Breast epithelium (tissue), 4 donors: Measurements from ENCODE around the gene C2orf78. TPM values are rescaled to one million over a fixed set of nuclear protein-coding genes. Genes with fewer than 3 reads are reported as not detected.
"Not testable (repeated sequence)": the region's sequence is repeated elsewhere in the genome, so short reads cannot be mapped to it uniquely, and the experiment has no call there.

ENCODE experiments used
- DNase-seq, 2 donors: peaks; one replicate each; pipeline ENCODE4 v3.0.0-alpha.2; 2019; ENCODE audit warnings: low spot score in 2 of 2
- H3K27ac ChIP-seq, 2 donors: fragments of 200-600 bp; sonication (generic) in 1 of 2; one replicate each; pipeline ENCODE4 v1.5.1; 2016 to 2019; ENCODE audit warnings: mild to moderate bottlenecking in 1 of 2
- H3K27me3 ChIP-seq, 2 donors: fragments of 200-600 bp; sonication (generic) in 1 of 2; one replicate each; pipeline versions ENCODE4 v1.5.1 to v1.6.0; 2017 to 2019; ENCODE audit warnings: control low read depth in 1 of 2, mild to moderate bottlenecking in 1 of 2
- H3K36me3 ChIP-seq: fragments of 200-600 bp; one replicate; pipeline ENCODE4 v1.5.1; 2019
- H3K4me1 ChIP-seq, 2 donors: fragments of 200-600 bp; sonication (generic); one replicate each; pipeline ENCODE4 v1.5.1; 2016 to 2019; ENCODE audit warnings: control low read depth in 1 of 2
- H3K4me3 ChIP-seq, 3 donors: fragments of 200-600 bp; sonication (generic); 1 replicate in 2 of 3; 2 replicates in 1 of 3; pipeline ENCODE4 v1.5.1; 2016 to 2019; ENCODE audit warnings: mild to moderate bottlenecking in 3 of 3, moderate library complexity in 2 of 3
- H3K9me3 ChIP-seq, 2 donors: fragments of 200-600 bp; sonication (generic) in 1 of 2; one replicate each; pipeline ENCODE4 v1.5.1; 2016 to 2019; ENCODE audit warnings: control low read depth in 1 of 2
- CTCF ChIP-seq, 3 donors: fragments of 450-650 bp; IDR thresholded peaks; one replicate each; pipeline ENCODE4 v1.5.1; 2016 to 2017; ENCODE audit warnings: antibody characterized with exemption in 3 of 3, mild to moderate bottlenecking in 3 of 3, moderate library complexity in 3 of 3
- POLR2A ChIP-seq: fragments of 450-650 bp; IDR thresholded peaks from one replicate; pipeline ENCODE4 v1.6.1; 2016; ENCODE audit warnings: antibody characterized with exemption, mild to moderate bottlenecking, moderate library complexity
- POLR2AphosphoS5 ChIP-seq, 3 donors: sonication (generic); formaldehyde crosslinking; IDR thresholded peaks; one replicate each; pipeline ENCODE4 v1.6.1; 2017; ENCODE audit warnings: antibody characterized with exemption in 3 of 3
- intact Hi-C: fragments of 100-400 bp; cut with DNase I; formaldehyde crosslinking; loops from one replicate; pipeline ENCODE4 v1.15.1; 2023; ENCODE audit warnings: low total_unique reads
- total RNA-seq, 3 donors: library from RNA; depleted of rRNA; stranded (reverse); fragments of >200 nt; gene quantifications; one replicate each; pipeline ENCODE4 v1.1.0, GENCODE V29; 2016

C2orf78 gene
- total RNA-seq, 3 donors from 2014 or later, result not detected

GRCh38 chr2:73770725-73771124, 13.3 kb upstream of the C2orf78 start:
- intact Hi-C loops, result no loop called here
- no peaks in the 10 kb centered on the region for H3K9me3 ChIP-seq
- no peak for DNase-seq
- no peaks in the 10 kb centered on the region for H3K4me1 ChIP-seq
- no peak for TF ChIP-seq POLR2A
- no peaks in the 10 kb centered on the region for H3K27me3 ChIP-seq
- no peaks in the 10 kb centered on the region for H3K36me3 ChIP-seq
- H3K27ac ChIP-seq, result no peak overlapping the region
- H3K4me3 ChIP-seq, result no peak overlapping the region

GRCh38 chr2:73772819-73773218, 11.2 kb upstream of the C2orf78 start:
- no peak for DNase-seq
- H3K27ac ChIP-seq, result no peak overlapping the region
- TF ChIP-seq POLR2AphosphoS5 (IDR thresholded peaks at IDR 0.05) (no peak), POLR2A (no peak), CTCF (IDR thresholded peaks at IDR 0.05) (no peak)
- no peaks in the 10 kb centered on the region for H3K9me3 ChIP-seq
- no peaks in the 10 kb centered on the region for H3K27me3 ChIP-seq
- no peaks in the 10 kb centered on the region for H3K36me3 ChIP-seq
- H3K4me1 ChIP-seq, result no peaks in the 10 kb centered on the region
- H3K4me3 ChIP-seq, result no peak overlapping the region
- intact Hi-C loops, result no loop called here

DNA sequence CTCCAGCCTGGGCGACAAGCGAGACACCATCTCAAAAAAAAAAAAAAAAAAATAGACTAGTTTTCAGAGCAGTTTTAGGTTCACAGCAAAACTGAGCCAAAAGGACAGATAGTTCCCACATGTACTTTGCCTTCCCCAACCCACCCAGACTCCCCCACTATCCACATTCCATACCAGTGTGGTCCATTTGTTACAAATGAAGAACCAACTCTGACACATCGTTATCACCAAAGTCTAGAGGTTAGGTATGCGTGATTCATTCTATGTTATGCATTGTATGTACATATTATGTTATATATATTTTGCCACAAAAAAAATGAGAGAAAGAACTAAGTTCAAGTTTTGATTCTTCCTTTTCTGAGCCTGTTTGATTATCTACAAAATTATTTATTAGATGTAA, 7.6 kb upstream of the C2orf78 start:
- Histone ChIP-seq H3K36me3 (no peaks in the 10 kb centered on the region), H3K27me3 (no peaks in the 10 kb centered on the region), H3K4me3 (no peak overlapping the region), H3K4me1 (no peaks in the 10 kb centered on the region), H3K27ac (no peak overlapping the region), H3K9me3 (no peaks in the 10 kb centered on the region)
- intact Hi-C loops, result no loop called here
- TF ChIP-seq POLR2A (no peak), CTCF (IDR thresholded peaks at IDR 0.05) (no peak), POLR2AphosphoS5 (IDR thresholded peaks at IDR 0.05) (no peak)
- no peak for DNase-seq

- no peaks in the 10 kb centered on the region for H3K36me3 ChIP-seq
- intact Hi-C loops, result no loop called here
- H3K4me1 ChIP-seq, result no peaks in the 10 kb centered on the region
- TF ChIP-seq POLR2AphosphoS5 (IDR thresholded peaks at IDR 0.05) (no peak), POLR2A (no peak), CTCF (IDR thresholded peaks at IDR 0.05) (no peak)
- no peak for DNase-seq
- H3K27me3 ChIP-seq, result no peaks in the 10 kb centered on the region
- H3K27ac ChIP-seq, result no peak overlapping the region
- H3K4me3 ChIP-seq, result no peak overlapping the region
- no peaks in the 10 kb centered on the region for H3K9me3 ChIP-seq
Measured at GRCh38 chr2:73776869-73777519, 7.0 kb upstream of the C2orf78 start.

GRCh38 chr2:73778867-73779466, 5.0 kb upstream of the C2orf78 start:
- peak overlapping the region; percentile 90 to 96 (median 93) for H3K4me3 ChIP-seq
- H3K27me3 ChIP-seq, H3K4me1 ChIP-seq, H3K36me3 ChIP-seq, DNase-seq, H3K9me3 ChIP-seq, intact Hi-C loops: not testable (repeated sequence)
- H3K27ac ChIP-seq, result peak overlapping the region; percentile 95 to 97

- H3K27ac ChIP-seq, result peak within 1 kb of the TSS; percentile 95 to 97
- H3K36me3 ChIP-seq, result no peaks in the 10 kb centered on the region
- intact Hi-C loops, result no loop called here
- no peaks in the 10 kb centered on the region for H3K4me1 ChIP-seq
- peak; percentile 84 for TF ChIP-seq POLR2A
- peak; percentile 87 to 92 (median 90) for TF ChIP-seq CTCF (IDR thresholded peaks at IDR 0.05)
- TF ChIP-seq POLR2AphosphoS5 (IDR thresholded peaks at IDR 0.05), result peak in 2 of 3 donors; percentile 87 to 96
- H3K9me3 ChIP-seq, result no peaks in the 10 kb centered on the region
- peak; percentile 93 to 95 for DNase-seq
- no peaks in the 10 kb centered on the region for H3K27me3 ChIP-seq
- H3K4me3 ChIP-seq, result peak within 1 kb of the TSS; percentile 90 to 96 (median 93)
Measured at GRCh38 chr2:73779467-73780236, 4.3 kb upstream of the C2orf78 start, which contains the start of gene DUSP11. DUSP11 (minus strand) TSS chr2:73780103; CDS start chr2:73779974, 129 bp downstream.
